ENCODE results near the gene RHOB. TPM values are rescaled to one million over a fixed set of nuclear protein-coding genes. Genes with fewer than 3 reads are reported as not detected.

Gene RHOB
- total RNA-seq, 4 donors from 2014 or later = 242 to 1,280 (median 486) TPM

DNA sequence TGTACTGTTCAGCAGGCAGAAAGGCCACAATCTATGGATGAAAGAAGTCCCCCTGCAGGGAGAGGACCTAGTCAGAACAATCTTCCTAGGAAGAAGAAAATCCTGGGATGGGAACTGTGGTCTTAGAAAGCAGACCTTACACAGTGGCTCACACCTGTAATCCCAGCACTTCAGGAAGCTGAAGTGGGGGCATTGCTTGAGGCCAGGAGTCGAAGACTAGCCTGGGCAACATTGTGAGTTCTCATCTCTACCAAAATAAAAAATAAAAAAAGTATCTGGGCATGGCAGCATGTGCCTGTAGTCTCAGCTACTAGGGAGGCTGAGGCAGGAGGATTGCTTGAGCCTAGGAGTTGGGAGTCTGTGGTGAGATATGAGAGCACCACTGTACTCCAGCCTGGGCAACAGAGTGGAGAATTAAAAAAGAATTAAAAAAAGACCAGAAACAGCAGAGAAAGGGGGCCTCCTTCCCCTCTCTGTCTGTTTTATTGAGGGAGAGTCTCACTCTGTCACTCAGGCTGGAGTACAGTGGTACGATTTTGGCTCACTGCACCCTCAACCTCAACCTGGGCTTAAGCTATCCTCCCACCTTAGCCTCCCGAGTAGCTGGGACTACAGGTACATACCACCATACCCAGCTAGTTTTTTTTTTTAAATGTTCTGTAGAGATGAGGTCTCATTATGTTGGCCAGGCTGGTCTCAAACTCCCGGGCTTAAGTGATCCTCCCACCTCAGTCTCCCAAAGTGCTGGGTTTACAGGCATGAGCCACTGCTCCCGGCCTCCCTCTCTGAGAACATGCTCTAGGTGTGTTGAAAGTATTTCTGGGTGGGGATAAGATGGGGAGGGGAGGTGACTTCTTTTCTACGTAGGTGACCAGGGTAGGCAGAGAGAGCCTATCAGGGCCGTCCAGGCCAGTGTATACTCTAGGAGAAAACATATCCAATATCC lies 7.4 kb downstream of the RHOB start:
- Histone ChIP-seq H3K27me3 (no peaks in the 10 kb centered on the region), H3K27ac (peak overlapping the region in 1 of 2 donors; percentile 87), H3K36me3 (no peaks in the 10 kb centered on the region), H3K4me1 (peaks cover 4 to 10% of the 10 kb centered on the region in 2 donors), H3K4me3 (no peak overlapping the region), H3K9me3 (no peaks in the 10 kb centered on the region)
- DNase-seq = peak in 1 of 2 donors; percentile 12
- intact Hi-C loops (cut with DNase I; ENCODE audit: low total_unique reads) = no loop called here
- no peak for TF ChIP-seq POLR2A (IDR thresholded peaks at IDR 0.05)
- no peak for TF ChIP-seq CTCF (IDR thresholded peaks at IDR 0.05)

DNA sequence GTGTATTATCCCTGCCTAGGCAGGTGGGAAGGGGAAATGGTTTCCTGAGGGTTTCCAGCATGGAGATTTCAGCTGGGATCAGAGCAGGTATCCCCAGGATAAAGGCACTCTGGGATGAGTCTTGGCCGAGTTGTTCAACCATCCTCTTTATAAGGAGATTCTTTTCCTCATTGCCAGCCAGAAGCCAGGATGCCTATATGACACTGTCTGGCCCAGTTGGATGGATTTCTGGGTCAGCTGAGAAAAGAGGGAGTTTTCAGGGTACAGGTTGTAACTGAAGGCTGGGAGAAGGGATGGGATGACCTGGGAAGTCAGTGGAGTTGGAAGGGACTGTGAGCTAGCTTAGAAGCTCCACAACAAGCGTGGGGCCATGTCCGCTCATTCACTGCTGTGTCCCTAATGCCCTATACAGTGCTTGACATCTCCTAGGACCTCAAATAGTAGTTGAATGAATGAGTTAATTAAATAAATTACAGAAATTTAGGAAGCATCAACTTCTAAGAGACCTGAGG lies 8.3 kb downstream of the RHOB start:
- no peaks in the 10 kb centered on the region for H3K27me3 ChIP-seq
- H3K9me3 ChIP-seq = no peaks in the 10 kb centered on the region
- H3K4me3 ChIP-seq = no peak overlapping the region
- no peak for TF ChIP-seq POLR2A (IDR thresholded peaks at IDR 0.05)
- no peak for TF ChIP-seq CTCF (IDR thresholded peaks at IDR 0.05)
- H3K36me3 ChIP-seq = no peaks in the 10 kb centered on the region
- peaks cover 4 to 10% of the 10 kb centered on the region in 2 donors for H3K4me1 ChIP-seq
- DNase-seq = peak in 1 of 2 donors; percentile 14
- intact Hi-C loops (cut with DNase I; ENCODE audit: low total_unique reads) = no loop called here
- peak overlapping the region; percentile 75 to 87 for H3K27ac ChIP-seq

DNA sequence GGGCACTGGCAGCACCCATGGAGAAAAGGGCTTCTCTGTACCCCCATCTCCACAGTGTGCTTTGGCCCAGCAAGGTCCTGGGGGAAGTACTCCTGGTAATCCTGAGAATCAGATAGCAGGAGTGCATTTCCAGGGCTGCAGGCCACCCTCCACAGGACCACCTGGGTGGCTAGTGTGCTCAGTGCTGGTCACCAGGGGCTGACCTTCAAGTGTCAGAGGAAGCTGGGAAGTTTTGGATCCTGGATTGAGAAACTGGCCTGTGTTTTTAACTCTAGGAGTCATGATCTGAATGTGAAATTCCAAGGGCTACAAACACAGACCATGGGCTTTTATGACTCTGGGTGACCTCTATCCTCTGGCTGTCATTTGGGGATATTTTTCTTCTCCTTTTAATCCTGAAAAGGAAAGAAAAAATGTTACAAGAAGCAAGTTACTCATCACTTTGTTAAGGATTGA lies 9.3 kb downstream of the RHOB start:
- Histone ChIP-seq H3K4me1 (peaks cover 4 to 10% of the 10 kb centered on the region in 2 donors), H3K4me3 (no peak overlapping the region), H3K9me3 (no peaks in the 10 kb centered on the region), H3K27me3 (no peaks in the 10 kb centered on the region), H3K27ac (peak overlapping the region; percentile 75 to 87), H3K36me3 (no peaks in the 10 kb centered on the region)
- TF ChIP-seq CTCF (IDR thresholded peaks at IDR 0.05) (no peak), POLR2A (IDR thresholded peaks at IDR 0.05) (no peak)
- intact Hi-C loops (cut with DNase I; ENCODE audit: low total_unique reads) = no loop called here
- DNase-seq = peak; percentile 43 to 50

- Histone ChIP-seq H3K4me3 (no peak overlapping the region), H3K27me3 (no peaks in the 10 kb centered on the region), H3K4me1 (peaks cover 4 to 10% of the 10 kb centered on the region in 2 donors), H3K27ac (peak overlapping the region; percentile 75 to 87), H3K9me3 (no peaks in the 10 kb centered on the region), H3K36me3 (no peaks in the 10 kb centered on the region)
- DNase-seq = peak in 1 of 2 donors; percentile 16
- intact Hi-C loops (cut with DNase I; ENCODE audit: low total_unique reads) = no loop called here
- TF ChIP-seq CTCF (IDR thresholded peaks at IDR 0.05) = no peak
- TF ChIP-seq POLR2A (IDR thresholded peaks at IDR 0.05) = no peak
These were observed 10.0 kb downstream of the RHOB start for GRCh38 chr2:20456636-20457426.

Measured in uterus (tissue), 4 donors.